ENCODE results near the gene KBTBD13.

- TF ChIP-seq, protein P1, sequence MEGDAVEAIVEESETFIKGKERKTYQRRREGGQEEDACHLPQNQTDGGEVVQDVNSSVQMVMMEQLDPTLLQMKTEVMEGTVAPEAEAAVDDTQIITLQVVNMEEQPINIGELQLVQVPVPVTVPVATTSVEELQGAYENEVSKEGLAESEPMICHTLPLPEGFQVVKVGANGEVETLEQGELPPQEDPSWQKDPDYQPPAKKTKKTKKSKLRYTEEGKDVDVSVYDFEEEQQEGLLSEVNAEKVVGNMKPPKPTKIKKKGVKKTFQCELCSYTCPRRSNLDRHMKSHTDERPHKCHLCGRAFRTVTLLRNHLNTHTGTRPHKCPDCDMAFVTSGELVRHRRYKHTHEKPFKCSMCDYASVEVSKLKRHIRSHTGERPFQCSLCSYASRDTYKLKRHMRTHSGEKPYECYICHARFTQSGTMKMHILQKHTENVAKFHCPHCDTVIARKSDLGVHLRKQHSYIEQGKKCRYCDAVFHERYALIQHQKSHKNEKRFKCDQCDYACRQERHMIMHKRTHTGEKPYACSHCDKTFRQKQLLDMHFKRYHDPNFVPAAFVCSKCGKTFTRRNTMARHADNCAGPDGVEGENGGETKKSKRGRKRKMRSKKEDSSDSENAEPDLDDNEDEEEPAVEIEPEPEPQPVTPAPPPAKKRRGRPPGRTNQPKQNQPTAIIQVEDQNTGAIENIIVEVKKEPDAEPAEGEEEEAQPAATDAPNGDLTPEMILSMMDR (IDR thresholded peaks at IDR 0.05 in 8 of 11, conservative IDR thresholded peaks at IDR 0.05 in 3 of 11): no peak
- no peak for TF ChIP-seq POLR2AphosphoS5 (IDR thresholded peaks at IDR 0.05)
- TF ChIP-seq POLR2A (IDR thresholded peaks at IDR 0.05): no peak
These were observed 21.2 kb upstream of the KBTBD13 start for GRCh38 chr15:65055201-65055870.

Measured in spleen (tissue), 7 donors.